Transverse colon (tissue), 3 donors: ENCODE results near the gene CRAT.

Experiments
- POLR2A ChIP-seq: fragments of 450-650 bp; IDR thresholded peaks from one replicate; pipeline ENCODE4 v1.6.1; 2016; ENCODE audit warnings: antibody characterized with exemption, mild to moderate bottlenecking, moderate library complexity
- TF ChIP-seq, protein P1 (sequence below), 5 experiments: fragments of 200-600 bp in 3 of 5; fragments of 450-650 bp in 2 of 5; sonication (generic) in 3 of 5; IDR thresholded peaks; 1 replicate in 2 of 5; 2 replicates in 3 of 5; pipeline ENCODE4 v1.5.1; 2016 to 2017; ENCODE audit warnings: antibody characterized with exemption in 5 of 5, inconsistent platforms in 3 of 5, mild to moderate bottlenecking in 2 of 5, moderate library complexity in 1 of 5

DNA sequence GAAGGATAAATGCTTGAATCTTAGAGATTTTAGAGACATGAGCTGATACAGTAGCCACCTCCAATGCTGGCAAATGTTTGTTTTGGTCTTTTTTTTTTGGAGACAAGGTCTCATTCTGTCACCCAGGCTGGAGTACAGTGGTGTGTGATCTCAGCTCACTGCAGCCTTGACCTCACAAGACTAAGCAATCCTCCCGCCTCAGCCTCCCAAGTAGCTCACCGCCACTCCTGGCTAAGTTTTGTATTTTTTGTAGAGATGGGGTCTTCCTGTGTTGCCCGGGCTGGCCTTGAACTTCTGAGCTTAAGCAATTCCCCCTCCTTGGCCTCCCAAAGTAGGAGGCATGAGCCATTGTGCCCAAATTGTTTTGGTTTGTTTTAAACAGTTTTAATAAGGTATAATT lies 36.5 kb downstream of the CRAT start:
- TF ChIP-seq, protein P1, sequence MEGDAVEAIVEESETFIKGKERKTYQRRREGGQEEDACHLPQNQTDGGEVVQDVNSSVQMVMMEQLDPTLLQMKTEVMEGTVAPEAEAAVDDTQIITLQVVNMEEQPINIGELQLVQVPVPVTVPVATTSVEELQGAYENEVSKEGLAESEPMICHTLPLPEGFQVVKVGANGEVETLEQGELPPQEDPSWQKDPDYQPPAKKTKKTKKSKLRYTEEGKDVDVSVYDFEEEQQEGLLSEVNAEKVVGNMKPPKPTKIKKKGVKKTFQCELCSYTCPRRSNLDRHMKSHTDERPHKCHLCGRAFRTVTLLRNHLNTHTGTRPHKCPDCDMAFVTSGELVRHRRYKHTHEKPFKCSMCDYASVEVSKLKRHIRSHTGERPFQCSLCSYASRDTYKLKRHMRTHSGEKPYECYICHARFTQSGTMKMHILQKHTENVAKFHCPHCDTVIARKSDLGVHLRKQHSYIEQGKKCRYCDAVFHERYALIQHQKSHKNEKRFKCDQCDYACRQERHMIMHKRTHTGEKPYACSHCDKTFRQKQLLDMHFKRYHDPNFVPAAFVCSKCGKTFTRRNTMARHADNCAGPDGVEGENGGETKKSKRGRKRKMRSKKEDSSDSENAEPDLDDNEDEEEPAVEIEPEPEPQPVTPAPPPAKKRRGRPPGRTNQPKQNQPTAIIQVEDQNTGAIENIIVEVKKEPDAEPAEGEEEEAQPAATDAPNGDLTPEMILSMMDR (IDR thresholded peaks at IDR 0.05): no peak
- no peak for TF ChIP-seq POLR2A
